ENCODE results near the gene PRSS27. TPM values are rescaled to one million over a fixed set of nuclear protein-coding genes. Genes with fewer than 3 reads are reported as not detected.

PRSS27 gene
- polyA plus RNA-seq, 1 donor (not counting 4 experiments of a cell fraction or from before 2014, with no cell fraction given), result 0.20 TPM

DNA sequence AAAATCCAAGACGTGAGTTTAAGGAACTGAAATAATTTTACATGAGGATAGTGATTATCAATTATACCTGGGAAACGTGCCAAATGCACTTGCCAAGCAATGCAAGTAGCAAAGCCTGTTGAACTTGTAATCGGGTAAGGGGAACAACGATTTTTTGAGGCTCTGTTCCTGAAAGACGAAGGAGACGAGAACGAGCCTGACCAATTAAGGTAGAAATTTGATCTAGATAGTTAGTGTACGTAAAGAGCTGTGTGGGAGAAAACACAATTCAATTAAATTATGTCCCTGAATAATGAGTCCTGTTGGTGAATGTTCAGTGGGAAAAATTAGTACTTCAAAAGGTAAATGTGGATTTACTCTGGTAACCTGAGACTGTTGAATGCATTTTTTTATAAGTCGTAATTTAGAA lies 55.4 kb downstream of the PRSS27 start:
- H4K20me1 ChIP-seq (ENCODE audit: control insufficient read depth, extremely low read depth, insufficient read depth, low read length), result no peaks in the 10 kb centered on the region
- peaks cover 0 to 2% of the 10 kb centered on the region in 2 experiments for H3K36me3 ChIP-seq (ENCODE audit: control insufficient read depth in 2 of 2, extremely low read depth in 1 of 2, insufficient read depth in 2 of 2, low read length in 2 of 2)
- H3K9me1 ChIP-seq (ENCODE audit: control insufficient read depth, extremely low read depth, insufficient read depth, low read length), result no peaks in the 10 kb centered on the region
- dilution Hi-C loops (cut with MboI; ENCODE audit: extremely low pct_ligation_motif_present, low sequenced_read_pairs), result no loop called here
- TF ChIP-seq, protein P1, sequence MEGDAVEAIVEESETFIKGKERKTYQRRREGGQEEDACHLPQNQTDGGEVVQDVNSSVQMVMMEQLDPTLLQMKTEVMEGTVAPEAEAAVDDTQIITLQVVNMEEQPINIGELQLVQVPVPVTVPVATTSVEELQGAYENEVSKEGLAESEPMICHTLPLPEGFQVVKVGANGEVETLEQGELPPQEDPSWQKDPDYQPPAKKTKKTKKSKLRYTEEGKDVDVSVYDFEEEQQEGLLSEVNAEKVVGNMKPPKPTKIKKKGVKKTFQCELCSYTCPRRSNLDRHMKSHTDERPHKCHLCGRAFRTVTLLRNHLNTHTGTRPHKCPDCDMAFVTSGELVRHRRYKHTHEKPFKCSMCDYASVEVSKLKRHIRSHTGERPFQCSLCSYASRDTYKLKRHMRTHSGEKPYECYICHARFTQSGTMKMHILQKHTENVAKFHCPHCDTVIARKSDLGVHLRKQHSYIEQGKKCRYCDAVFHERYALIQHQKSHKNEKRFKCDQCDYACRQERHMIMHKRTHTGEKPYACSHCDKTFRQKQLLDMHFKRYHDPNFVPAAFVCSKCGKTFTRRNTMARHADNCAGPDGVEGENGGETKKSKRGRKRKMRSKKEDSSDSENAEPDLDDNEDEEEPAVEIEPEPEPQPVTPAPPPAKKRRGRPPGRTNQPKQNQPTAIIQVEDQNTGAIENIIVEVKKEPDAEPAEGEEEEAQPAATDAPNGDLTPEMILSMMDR (optimal IDR thresholded peaks at IDR 0.05 in 1 of 3, IDR thresholded peaks at IDR 0.05 in 1 of 3, conservative IDR thresholded peaks at IDR 0.05 in 1 of 3; ENCODE audit: extremely low read depth in 1 of 3, insufficient read depth in 2 of 3, low read length in 3 of 3), result no peak
- TF ChIP-seq EZH2 (IDR thresholded peaks at IDR 0.05; ENCODE audit: low read length), result no peak
- peak overlapping the region; percentile 64 for H3K9ac ChIP-seq (ENCODE audit: control insufficient read depth, extremely low read depth, insufficient read depth, low read length)
- FAIRE-seq (no peak), DNase-seq (ENCODE audit: low read depth, low spot score) (no peak)
- peak overlapping the region in 2 of 3 experiments; percentile 22 to 32 for H3K4me3 ChIP-seq (ENCODE audit: control insufficient read depth in 2 of 3, extremely low read depth in 1 of 3, insufficient read depth in 2 of 3, low read depth in 1 of 3, low read length in 3 of 3)
- H3K27ac ChIP-seq (ENCODE audit: control insufficient read depth, insufficient read depth, low read length), result peak overlapping the region; percentile 83
- no peaks in the 10 kb centered on the region for H3K9me3 ChIP-seq (ENCODE audit: control insufficient read depth, low read depth, low read length)
- no peaks in the 10 kb centered on the region for H3K27me3 ChIP-seq (ENCODE audit: control insufficient read depth, extremely low read depth, insufficient read depth, low read length)
- H2AFZ ChIP-seq (ENCODE audit: control insufficient read depth, low read length), result peak overlapping the region; percentile 46
- peak overlapping the region; percentile 89 for H3K4me2 ChIP-seq (ENCODE audit: control insufficient read depth, extremely low read depth, insufficient read depth, low read depth, low read length)
- no peaks in the 10 kb centered on the region for H3K79me2 ChIP-seq (ENCODE audit: control insufficient read depth, insufficient read depth, low read length)
- H3K4me1 ChIP-seq (ENCODE audit: control insufficient read depth, extremely low read depth, insufficient read depth, low read length), result peaks cover 25% of the 10 kb centered on the region

DNA sequence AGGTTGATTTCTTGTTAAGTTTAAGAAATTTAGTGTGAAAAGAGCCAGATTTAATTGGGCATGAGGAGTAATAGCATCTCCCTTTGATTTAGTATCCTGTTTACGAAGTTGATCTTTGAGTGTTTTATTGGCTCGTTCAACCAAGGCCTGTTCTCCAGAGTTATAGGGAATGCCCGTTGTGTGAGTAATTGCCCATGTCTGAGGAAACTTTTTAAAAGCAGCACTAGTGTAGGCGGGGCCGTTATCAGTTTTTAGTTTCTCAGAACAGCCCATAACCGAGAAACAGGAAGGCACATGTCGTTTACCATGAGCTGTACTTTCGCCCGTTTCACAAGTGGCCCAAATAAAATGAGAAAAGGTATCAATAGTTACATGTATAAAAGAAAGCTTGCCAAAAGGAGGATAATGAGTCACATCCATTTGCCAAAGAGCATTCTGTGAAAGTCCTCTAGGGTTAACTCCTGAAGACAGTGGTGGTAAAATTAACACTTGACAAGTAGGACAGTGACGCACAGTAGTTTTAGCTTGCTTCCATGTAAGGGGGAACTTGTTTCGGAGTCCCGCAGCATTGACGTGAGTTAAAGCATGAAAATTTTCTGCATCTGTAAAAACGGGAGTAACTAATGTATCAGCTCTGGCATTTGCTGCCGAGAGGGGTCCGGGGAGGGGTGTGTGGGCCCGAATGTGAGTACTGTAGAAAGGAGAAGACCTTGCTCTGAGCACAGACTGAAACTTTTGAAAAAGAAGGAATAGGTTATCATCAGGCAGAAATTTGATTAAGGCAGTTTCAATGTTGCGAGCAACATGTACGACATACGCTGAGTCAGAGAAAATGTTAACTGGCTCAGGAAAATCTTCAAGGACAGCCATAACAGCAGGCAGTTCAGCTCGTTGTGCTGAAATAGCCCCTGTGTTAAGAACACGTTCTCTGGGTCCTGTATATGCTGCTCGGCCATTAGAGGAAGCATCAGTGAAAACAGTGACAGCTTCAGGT lies 56.2 kb downstream of the PRSS27 start:
- no peaks in the 10 kb centered on the region for H3K27me3 ChIP-seq (ENCODE audit: control insufficient read depth, extremely low read depth, insufficient read depth, low read length)

More for the DNA sequence above, 56.2 kb downstream of the PRSS27 start:
- dilution Hi-C loops (cut with MboI; ENCODE audit: extremely low pct_ligation_motif_present, low sequenced_read_pairs), result no loop called here
- Histone ChIP-seq H3K79me2 (ENCODE audit: control insufficient read depth, insufficient read depth, low read length) (no peaks in the 10 kb centered on the region), H2AFZ (ENCODE audit: control insufficient read depth, low read length) (peak overlapping the region; percentile 46), H3K4me3 (ENCODE audit: control insufficient read depth in 2 of 3, extremely low read depth in 1 of 3, insufficient read depth in 2 of 3, low read depth in 1 of 3, low read length in 3 of 3) (peak overlapping the region; percentile 8 to 32 (median 22)), H4K20me1 (ENCODE audit: control insufficient read depth, extremely low read depth, insufficient read depth, low read length) (no peaks in the 10 kb centered on the region), H3K4me1 (ENCODE audit: control insufficient read depth, extremely low read depth, insufficient read depth, low read length) (peaks cover 25% of the 10 kb centered on the region), H3K27ac (ENCODE audit: control insufficient read depth, insufficient read depth, low read length) (peak overlapping the region; percentile 83), H3K9me3 (ENCODE audit: control insufficient read depth, low read depth, low read length) (no peaks in the 10 kb centered on the region), H3K36me3 (ENCODE audit: control insufficient read depth in 2 of 2, extremely low read depth in 1 of 2, insufficient read depth in 2 of 2, low read length in 2 of 2) (peaks cover 0 to under 1% of the 10 kb centered on the region in 2 experiments), H3K4me2 (ENCODE audit: control insufficient read depth, extremely low read depth, insufficient read depth, low read depth, low read length) (peak overlapping the region; percentile 89), H3K9me1 (ENCODE audit: control insufficient read depth, extremely low read depth, insufficient read depth, low read length) (no peaks in the 10 kb centered on the region), H3K9ac (ENCODE audit: control insufficient read depth, extremely low read depth, insufficient read depth, low read length) (peak overlapping the region; percentile 64)
- FAIRE-seq (peak; percentile 17), DNase-seq (ENCODE audit: low read depth, low spot score) (peak; percentile 46)
- TF ChIP-seq EZH2 (IDR thresholded peaks at IDR 0.05; ENCODE audit: low read length), result no peak

Other genes with a start within 250 kb of the PRSS27 start
- gene NTN3, start 248.9 kb downstream of the PRSS27 start, polyA plus RNA-seq, result not detected in 3 replicates
- 2.4 to 3.6 TPM (median 3.0 TPM) in 3 replicates for gene TBC1D24, start 245.1 kb downstream of the PRSS27 start, polyA plus RNA-seq
- gene ATP6V0C, start 206.3 kb downstream of the PRSS27 start, polyA plus RNA-seq, result 10.6 to 109 TPM (median 11.4 TPM) in 3 replicates
- 8.9 to 26.3 TPM (median 12.0 TPM) in 3 replicates for gene AMDHD2, start 199.9 kb downstream of the PRSS27 start, polyA plus RNA-seq
- not detected in 3 replicates for gene CEMP1, start 188.8 kb downstream of the PRSS27 start, polyA plus RNA-seq
- 23.4 to 27.2 TPM (median 23.6 TPM) in 3 replicates for gene PDPK1, start 182.2 kb downstream of the PRSS27 start, polyA plus RNA-seq
- 29.0 to 41.1 TPM (median 36.1 TPM) in 3 replicates for gene KCTD5, start 37.7 kb downstream of the PRSS27 start, polyA plus RNA-seq
- gene SRRM2, start 32.4 kb upstream of the PRSS27 start, polyA plus RNA-seq, result 74.1 to 120 TPM (median 101 TPM) in 3 replicates
- 150 to 593 TPM (median 235 TPM) in 3 replicates for gene ELOB, start 57.1 kb upstream of the PRSS27 start, polyA plus RNA-seq
- not detected in 3 replicates for gene PRSS33, start 67.3 kb upstream of the PRSS27 start, polyA plus RNA-seq
- not detected in 3 replicates for gene PRSS41, start 78.2 kb upstream of the PRSS27 start, polyA plus RNA-seq
- 0.52 to 1.0 TPM (median 0.99 TPM) in 3 replicates for gene PRSS21, start 97.0 kb upstream of the PRSS27 start, polyA plus RNA-seq
- gene ZG16B, start 110.1 kb upstream of the PRSS27 start, polyA plus RNA-seq, result 1.7 to 2.6 TPM (median 2.1 TPM) in 3 replicates
- gene PRSS22, start 137.9 kb upstream of the PRSS27 start, polyA plus RNA-seq, result 2.2 to 3.7 TPM (median 3.5 TPM) in 3 replicates
- 10.1 to 20.7 TPM (median 13.6 TPM) in 3 replicates for gene FLYWCH2, start 163.0 kb upstream of the PRSS27 start, polyA plus RNA-seq
- 16.2 to 21.7 TPM (median 20.2 TPM) in 3 replicates for gene FLYWCH1, start 191.7 kb upstream of the PRSS27 start, polyA plus RNA-seq
- gene KREMEN2, start 244.1 kb upstream of the PRSS27 start, polyA plus RNA-seq, result 3.3 to 7.4 TPM (median 3.8 TPM) in 3 replicates
- 16.8 to 26.6 TPM (median 18.4 TPM) in 3 replicates for gene PAQR4, start 249.1 kb upstream of the PRSS27 start, polyA plus RNA-seq